HG02623 (cell line): ENCODE measurements around the gene SLC25A22.

Experiments used
- ATAC-seq: cut with Tn5 transposase; IDR thresholded peaks from one replicate; pipeline ENCODE4 v1.9.1; 2021; ENCODE audit warnings: moderate library complexity; ENCODE audit not compliant: unreplicated experiment

Gene SLC25A22

DNA sequence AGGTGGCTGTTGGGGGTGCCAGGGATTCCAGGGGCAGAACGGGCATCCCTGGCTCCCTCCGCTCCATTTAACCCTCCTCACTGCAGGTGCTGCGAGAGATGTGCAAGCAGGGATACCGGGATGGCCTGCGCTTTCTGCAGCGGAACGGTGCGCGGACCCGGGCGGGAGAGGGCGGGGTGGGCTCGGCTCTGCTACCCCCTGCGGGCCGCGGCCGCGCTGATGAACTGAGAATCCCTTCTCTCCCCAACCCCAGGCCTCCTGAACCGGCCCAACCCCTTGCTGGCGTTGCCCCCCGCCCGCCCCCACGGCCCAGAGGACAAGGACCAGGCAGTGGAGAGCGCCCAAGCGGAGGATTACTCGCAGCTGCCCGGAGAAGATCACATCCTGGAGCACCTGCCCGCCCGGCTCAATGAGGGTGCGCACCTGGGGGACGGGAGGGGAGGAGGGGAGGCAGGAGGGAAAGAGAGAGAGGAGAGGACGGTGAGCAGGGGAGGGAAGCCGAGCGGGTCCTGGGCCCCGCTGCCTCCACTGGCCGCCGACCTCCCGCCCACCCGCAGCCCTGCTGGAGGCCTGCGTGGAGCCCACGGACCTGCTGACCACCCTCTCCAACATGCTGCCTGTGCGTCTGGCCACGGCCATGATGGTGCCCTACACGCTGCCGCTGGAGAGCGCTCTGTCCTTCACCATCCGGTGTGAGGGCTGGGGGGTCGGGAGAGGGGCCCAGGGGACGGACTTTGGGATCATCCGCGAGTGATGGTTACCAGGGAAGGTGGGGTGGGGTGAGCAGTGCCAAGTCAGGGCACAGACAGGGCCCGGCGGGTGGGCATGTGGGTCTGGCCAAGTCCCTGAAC lies 25.6 kb upstream of the SLC25A22 start:
- no peak for ATAC-seq

DNA sequence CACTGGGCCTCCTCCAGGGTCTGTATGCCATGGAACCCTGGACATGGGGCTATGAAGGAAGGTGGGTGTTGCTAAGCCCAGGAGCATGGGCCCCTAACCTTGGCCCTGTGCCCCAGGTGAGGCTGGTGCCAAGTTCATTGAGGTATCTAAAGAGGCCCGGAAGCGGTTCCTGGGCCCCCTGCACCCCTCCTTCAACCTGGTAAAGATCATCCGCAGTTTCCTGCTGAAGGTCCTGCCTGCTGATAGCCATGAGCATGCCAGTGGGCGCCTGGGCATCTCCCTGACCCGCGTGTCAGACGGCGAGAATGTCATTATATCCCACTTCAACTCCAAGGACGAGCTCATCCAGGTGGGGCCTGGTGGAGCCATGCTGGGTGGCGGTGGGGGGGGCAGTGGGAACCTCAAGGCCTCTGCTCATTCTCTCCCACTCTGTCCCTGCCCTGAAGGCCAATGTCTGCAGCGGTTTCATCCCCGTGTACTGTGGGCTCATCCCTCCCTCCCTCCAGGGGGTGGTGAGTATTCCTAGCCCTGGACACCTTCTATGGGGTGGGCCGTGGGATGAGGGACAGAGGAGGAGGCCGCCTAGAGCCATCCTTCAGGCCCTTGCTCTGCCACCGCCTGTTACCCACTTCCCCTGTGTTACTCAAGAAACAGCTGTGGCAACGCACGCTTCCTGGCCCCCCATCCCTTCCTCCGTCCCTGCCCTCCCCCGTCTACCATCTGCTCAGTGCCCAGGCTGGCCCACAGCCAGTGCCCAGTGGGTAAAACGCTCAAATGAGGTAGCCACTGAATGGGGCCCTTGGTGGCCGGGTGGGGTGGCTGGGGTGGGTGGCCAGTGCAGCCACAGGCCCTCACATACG lies 23.7 kb upstream of the SLC25A22 start:
- no peak for ATAC-seq

DNA sequence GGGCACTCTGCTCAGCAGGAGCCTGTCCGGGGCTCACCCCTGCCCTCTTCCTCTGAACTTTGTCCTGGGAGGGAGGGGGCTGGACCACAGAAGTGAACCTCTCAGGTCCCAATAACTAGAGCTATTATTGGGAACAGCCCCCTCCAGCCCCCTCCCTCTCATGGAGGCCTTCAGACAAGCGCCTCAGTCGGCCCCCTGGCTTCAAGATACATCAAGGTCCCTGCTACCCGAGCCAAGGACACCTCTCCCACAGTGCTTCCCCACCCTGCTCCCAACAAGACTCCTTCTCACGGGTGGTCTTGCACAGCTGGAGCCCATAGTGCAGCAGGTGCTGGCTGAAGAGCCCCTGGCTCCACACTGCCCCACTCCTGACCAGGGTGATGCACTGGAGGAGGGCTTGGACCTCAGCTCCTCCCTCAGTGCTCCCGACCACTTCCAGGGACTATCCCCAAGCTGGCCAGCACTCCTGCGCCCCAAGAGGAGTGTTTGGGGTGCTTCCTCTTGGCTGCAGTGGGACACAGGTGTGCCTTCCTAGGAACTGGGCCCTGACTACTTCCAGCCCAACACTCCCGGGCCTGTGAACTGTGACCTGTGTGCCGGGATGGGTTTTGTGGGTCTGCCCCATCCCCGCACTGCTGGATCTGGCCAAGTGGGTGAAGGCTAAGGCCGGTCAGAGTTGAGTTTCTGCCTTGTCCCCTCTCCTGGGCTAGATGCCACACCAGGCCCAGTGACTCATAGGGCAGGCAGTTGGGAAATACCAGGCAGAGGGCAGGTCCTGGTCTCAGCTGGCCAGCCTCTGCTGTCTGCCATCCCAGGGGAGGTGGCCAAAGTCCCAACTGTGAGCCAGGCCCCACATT lies 22.8 kb upstream of the SLC25A22 start:
- ATAC-seq, result no peak

DNA sequence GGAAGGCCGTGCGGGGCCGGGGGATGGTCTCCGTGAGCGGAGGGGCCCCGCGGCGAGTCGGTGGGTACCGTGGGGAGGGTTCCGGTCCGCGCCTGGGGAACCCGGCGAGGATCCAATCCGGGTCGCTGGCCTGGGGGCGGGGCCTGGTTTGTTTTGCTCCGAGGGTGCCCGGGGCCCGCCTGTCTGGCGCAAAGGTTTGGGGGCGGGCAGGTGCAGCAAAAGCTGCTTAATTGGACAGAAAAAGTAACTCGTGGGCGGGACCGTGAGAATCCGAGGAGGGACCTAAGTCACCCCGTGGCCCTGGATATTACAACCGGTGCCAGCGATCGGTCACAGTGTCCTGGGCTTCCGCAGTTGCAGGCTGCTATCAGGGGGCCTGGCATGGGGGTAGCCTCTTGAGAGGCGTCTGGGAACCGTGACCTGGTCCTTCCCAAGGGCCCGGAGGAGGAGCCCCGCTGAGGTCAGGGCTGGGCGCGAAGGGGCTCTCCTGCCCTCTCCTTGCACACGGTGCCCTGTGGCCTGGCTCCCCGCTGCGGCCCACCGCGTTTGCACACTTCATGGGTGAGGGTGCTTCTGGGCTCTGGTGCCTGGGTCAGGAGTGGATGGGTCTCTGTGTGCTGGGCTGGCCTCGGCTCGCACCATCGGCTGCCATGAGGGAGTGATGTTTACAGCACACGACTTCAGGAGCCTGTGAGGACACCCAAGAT lies 22.0 kb upstream of the SLC25A22 start:
- ATAC-seq, result peak; percentile 50

DNA sequence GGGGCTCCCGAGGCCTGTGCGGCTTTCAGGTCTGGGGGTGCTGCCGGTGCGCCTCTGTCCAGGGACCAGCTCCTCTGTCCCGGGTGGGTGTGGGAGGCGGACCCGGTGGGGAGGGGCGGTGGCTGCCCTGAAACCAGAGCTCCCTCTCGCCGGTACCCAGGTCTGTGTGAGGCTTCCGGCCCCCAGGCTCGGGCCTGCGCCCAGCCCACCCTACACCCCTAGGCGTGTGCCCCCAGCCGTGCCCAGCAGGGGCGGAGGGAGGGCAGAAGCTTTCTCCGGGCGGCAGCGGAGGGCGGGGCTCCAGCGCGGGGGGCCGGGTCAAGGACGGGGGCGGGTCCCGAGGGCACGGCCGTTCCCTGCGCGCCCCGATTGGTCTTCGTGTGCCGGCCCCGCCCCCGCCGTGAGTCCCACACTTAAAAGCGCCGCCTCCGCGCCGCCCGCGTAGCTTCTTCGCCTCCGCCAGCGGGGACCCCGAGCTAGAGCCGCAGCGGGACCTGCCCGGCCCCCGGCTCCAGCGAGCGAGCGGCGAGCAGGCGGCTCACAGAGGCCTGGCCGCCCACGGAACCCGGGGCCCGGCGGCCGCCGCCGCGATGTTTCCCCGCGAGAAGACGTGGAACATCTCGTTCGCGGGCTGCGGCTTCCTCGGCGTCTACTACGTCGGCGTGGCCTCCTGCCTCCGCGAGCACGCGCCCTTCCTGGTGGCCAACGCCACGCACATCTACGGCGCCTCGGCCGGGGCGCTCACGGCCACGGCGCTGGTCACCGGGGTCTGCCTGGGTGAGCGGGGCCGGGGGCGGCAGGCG lies 21.2 kb upstream of the SLC25A22 start:
- peak; percentile 63 for ATAC-seq

DNA sequence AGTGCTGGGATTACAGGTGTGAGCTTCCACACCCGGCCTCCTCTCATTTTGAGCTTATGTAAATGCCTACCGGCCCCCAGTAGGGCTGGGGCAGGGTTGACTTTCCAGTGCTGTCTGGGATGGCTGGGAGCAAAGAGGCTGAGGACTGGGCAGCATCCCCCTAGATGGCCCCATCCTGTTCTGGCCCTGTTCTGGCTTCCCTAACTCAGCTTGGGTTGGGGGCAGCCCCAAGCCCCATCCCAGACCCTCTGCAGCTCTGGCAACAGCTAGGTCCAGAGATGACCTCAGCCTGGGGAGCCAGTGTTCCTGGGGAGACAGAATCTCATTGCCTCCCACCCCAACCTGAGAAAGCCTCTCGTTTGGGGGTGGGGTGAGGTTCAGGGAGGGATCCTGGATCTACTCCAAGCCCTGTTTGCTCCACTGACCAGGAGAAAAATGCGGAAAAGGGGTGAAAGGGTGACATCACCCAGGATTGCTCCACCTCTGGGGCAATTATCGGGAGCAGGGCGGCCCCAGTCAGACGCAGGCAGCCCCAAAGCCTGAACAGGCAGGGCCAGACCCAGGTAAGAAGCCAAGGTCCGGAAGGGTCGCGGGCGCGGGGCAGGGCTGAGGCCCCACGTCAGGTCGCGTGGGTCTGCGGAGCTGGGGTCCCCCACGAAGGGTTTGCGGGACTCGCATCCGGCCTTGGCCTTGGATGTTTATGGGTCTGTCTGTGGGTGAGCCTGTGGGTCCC lies 20.5 kb upstream of the SLC25A22 start, which contains the start of gene PNPLA2:
TSS of gene PNPLA2 (plus strand) at position 519 of the 733 bp plus-strand sequence. CDS start 805 bp downstream, outside the sequence.
- ATAC-seq, result no peak

DNA sequence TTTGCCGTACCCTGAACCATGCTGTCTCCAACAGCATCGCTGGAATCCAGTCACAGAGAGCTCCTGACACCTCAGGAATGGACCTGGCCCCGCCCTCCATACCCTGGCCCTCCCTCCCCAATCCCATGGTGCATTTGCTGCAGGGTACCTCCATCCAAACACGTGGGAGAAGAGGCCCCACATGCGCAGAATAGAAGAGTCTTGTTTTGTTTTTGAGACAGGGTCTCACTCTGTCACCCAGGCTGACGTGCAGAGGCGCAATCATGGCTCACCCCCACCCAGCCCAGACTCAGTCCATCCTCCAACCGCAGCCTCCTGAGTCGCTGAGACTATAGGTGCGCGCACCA lies 18.3 kb upstream of the SLC25A22 start:
- ATAC-seq, result no peak

DNA sequence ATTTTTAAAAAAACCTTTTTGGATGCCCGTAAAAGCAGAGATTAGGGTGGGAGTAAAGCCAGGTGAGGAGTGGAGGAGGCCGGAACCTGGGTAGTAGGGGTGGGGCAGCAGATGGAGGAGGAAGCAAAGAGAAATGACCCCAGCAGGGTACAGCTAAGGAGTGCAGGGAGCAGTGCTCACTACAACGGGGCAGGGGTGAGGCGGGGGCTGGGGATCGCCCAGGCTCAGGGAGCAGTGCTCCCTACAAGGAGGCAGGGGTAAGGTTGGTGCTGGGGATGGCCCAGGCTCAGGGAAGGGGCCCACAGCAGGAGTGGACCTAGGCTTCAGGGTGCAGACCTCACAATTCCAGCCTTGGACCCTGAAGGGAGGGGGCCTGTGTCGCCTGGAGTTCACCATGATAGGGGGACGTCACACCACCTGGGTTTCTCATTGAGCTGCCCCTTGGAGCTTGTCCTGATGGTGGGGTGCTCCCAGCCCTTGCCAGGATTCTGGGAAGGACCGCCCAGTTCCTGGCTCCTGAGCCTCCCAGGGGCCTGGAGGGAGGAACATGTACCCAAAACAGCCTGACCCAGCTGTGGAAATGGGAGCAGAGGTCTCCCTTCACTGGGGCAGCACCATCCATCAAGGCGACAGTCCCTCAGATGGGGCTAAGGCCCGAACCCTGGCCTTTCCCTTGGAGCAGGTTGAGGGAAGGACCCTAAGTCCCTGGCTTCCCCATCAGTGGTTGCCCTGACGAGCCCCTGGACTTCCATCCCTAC lies 17.8 kb upstream of the SLC25A22 start:
- ATAC-seq, result no peak

DNA sequence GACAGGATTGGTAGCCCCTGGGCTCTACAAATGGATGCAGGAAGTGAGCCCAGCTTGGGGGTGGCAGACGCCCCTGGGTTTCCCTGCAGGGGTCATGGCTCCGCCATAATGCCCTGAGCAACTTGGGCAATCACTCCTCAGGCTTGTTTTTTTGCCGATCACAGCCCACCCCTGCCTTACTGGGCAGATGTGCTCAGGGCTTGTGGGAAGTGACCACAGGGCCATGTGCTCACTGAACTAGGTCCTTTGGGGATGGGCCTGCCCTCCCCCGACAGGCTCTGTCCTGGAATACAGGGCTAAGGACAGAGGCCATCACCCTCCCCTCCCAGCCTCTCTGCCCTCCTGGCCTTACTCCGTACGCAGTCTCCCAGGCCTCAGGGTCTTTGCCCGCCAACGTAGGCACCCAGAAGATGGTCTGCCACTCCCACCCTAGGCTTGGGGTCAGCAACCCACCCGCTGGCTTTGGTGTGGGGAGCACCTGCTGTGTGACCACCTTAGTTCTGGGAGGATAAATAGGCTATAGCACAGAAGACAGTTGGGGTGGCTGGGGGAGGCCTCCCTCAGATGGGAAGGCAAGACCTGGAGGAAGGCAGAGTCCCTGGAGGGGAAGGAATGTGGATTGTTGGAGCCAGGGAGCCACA lies 15.5 kb upstream of the SLC25A22 start:
- no peak for ATAC-seq

DNA sequence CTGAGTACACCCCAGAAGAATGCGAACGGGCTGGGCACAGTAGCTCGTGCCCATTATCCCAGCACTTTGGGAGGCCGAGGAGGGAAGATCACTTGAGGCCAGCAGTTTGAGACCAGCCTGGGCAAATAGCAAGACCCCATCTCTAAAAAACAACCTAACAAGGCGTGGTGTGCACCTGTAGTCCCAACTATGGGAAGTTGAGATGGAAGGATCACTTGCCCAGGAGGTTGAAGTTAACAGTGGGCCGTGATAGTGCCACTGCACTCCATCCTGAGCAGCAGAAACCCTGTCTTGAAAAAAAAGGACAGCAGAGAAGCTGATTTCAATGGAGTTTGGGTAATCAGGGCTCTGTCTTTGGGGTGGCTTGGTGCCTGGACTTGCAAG lies 15.0 kb upstream of the SLC25A22 start:
- no peak for ATAC-seq

DNA sequence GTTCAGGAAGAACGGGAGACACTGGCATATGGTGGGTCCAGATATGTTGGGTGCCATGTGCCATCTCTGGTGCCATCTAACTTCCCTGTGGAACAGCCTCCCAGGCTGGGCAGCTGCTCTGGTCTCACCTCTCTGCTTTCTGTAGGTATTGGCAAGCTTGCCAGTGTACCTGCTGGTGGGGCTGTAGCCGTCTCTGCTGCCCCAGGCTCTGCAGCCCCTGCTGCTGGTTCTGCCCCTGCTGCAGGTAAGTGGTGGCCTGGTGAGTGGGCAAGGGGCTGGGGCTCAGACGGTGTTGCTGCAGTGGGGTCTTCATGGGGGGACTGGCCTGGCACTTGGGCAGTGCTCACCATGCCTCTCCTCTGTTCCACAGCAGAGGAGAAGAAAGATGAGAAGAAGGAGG lies 14.3 kb upstream of the SLC25A22 start:
- no peak for ATAC-seq

DNA sequence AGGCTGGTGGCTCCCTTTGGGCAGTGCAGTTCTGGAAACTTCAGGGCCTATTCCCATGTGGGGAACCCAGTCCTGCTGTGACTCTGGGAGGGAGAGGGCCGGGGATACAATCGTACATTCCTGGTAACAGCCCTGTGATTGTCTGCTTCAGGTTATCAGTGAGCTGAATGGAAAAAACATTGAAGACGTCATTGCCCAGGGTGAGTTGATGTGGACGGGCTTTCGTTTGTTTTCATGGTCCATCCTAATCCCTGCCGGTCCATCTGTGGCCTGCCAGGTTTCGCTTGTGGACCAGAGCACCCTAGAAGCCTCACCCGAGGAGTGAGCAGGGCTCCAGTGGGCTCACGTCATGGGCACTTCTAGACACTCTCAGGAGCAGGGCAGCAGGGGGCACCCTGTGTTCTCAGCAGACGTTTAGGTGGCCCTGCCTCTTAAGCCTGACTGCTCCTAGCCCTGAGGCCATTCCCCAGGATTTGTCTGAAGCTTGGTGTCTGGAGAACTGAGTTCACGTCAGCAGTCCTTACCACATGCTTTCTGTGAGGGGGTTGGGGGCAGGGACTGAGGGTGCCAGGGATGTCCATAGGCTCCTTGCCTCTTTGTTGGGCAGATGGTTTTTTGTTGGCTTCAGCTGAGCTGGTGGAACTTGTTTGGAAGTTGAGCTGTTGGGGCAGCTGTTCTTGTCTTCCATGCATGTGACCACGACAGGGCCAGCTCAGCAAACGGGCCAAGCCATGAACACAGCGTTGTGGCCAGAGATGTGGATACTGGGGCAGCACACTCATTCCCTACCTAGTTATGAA lies 13.6 kb upstream of the SLC25A22 start:
- ATAC-seq, result no peak

DNA sequence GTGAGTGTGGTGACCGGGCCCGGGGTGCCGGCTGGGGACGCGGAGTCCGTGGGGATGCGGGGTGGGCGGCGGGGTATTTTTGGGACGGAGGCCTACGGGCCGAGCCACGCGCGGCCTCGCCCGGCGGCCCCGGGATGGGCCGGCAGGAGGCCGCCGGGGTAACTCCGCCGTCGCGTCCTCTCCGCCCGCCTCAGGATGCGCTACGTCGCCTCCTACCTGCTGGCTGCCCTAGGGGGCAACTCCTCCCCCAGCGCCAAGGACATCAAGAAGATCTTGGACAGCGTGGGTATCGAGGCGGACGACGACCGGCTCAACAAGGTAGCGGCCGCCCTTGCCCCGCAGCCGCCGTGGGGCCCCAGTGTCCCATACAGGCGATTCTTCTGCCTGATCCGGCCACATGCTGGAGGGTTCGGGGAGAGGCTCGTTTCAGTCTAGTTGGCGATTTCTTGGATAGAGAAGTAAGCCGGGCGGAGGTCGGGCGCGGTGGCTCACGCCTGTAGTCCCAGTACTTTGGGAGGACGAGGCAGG lies 12.0 kb upstream of the SLC25A22 start:
- ATAC-seq, result peak; percentile 6

DNA sequence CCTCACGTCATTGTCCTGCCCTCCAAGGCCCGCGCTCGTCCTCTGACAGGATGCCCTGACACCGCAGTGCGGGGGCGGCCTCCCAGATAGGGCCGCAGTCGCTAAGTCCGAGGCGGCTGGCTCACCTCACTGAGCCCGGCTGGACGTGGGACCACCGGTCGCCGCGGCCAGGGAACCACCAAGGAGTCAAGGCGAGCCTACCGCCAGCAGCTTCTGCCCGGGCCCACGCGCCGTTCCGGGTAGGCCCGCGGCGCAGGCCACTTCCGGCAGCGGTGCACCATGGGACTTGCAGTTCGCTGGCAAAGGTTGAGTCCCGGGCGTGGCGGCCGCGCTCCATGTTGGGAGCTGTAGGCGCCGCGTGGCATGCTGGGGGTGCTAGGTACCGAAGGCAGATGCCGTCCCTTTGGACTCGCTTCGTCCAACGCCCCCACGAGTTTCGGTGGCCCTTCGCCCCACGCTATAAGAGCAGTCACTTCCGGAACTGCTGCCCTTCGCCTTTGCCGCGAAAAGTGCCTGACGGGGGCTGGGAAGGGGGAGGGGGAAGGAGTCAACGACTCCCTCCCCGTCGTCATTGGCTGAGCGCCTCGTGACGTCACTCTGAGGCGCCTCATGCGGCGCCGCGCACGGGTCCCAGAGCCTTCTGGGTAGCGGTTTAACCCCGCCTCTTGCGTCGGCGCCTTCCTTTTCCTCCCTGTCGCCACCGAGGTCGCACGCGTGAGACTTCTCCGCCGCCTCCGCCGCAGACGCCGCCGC lies 11.4 kb upstream of the SLC25A22 start, which contains the start of gene RPLP2:
TSS of gene RPLP2 (plus strand) at position 681 of the 753 bp plus-strand sequence. CDS start 268 bp downstream, outside the sequence.
- peak; percentile 62 for ATAC-seq

DNA sequence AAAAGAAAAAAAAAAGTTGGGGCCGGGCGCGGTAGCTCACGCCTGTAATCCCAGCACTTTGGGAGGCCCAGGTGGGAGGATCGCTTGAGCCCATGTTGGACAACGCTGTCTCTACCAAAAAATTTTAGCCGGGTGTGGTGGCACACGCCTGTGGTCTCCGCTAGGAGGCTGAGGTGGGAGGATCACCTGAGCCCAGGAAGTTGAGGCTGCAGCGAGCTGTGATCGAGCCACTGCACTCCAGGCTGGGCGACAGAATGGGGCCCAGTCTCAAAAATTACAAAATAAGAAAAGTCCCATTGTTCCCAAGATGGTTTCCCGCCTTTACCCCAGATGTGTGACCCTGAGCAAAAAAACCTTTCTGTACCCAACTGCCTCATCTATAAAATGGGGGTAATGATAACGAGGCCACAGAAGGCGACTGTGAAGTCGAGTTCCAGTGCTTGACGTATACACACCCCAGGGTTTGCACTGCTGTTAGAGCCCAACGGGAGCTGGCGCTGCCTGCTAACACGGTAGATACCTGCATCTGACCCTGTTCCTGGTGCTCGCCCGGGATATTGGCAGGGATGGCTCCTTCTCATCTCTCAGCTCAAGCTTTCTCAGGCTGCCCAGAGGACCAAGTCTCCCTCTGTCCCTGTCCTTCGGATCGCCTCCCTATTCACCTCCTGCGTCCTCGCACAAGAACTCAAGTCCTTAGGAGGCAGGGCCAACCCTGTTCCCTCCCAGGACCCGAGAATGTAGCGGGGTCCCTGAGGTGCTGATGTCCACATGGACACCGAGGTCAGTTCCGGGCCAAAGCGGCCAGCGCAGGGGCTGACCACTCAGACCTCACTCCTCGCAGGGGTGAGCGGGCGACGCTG lies 10.6 kb upstream of the SLC25A22 start:
- no peak for ATAC-seq
